CD14-positive monocyte (primary cell): ENCODE measurements around the gene OSBPL10. TPM values are rescaled to one million over a fixed set of nuclear protein-coding genes. Genes with fewer than 3 reads are reported as not detected.

Source experiments
- DNase-seq, 3 donors: peaks; one replicate each; pipeline ENCODE4 v3.0.0-alpha.2; 2011 to 2022
- H2AFZ ChIP-seq: 2 replicates; pipeline ENCODE4 v1.6.0; 2012; ENCODE audit warnings: mild to moderate bottlenecking, low read depth, low read length, inconsistent platforms; ENCODE audit not compliant: insufficient read depth, poor library complexity, severe bottlenecking
- H3K27ac ChIP-seq, 2 donors: 1 replicate in 1 of 2; 2 replicates in 1 of 2; pipeline ENCODE4 v1.5.1; 2012 to 2013; ENCODE audit warnings: low read length in 2 of 2, control low read depth in 1 of 2, inconsistent platforms in 1 of 2, low read depth in 1 of 2, mild to moderate bottlenecking in 1 of 2
- H3K27me3 ChIP-seq, 2 donors: one replicate each; pipeline versions ENCODE4 v1.6.0 to v1.6.1; 2011 to 2013; ENCODE audit warnings: low read length in 2 of 2; ENCODE audit not compliant: control insufficient read depth in 2 of 2, insufficient read depth in 2 of 2
- H3K36me3 ChIP-seq, 2 donors: replicated peaks in 1 of 2; 1 replicate in 1 of 2; 2 replicates in 1 of 2; pipeline versions ENCODE4 v1.5.1 to v1.6.1; 2012 to 2013; ENCODE audit warnings: low read length in 2 of 2, control low read depth in 1 of 2, inconsistent platforms in 1 of 2, mild to moderate bottlenecking in 1 of 2; ENCODE audit not compliant: insufficient read depth in 2 of 2, control insufficient read depth in 1 of 2
- H3K4me1 ChIP-seq, 2 donors: 1 replicate in 1 of 2; 2 replicates in 1 of 2; pipeline versions ENCODE4 v1.5.1 to v1.6.1; 2012 to 2013; ENCODE audit warnings: low read length in 2 of 2, control low read depth in 1 of 2, inconsistent platforms in 1 of 2, mild to moderate bottlenecking in 1 of 2, moderate library complexity in 1 of 2; ENCODE audit not compliant: insufficient read depth in 2 of 2, control insufficient read depth in 1 of 2
- H3K4me2 ChIP-seq: replicated peaks from 2 replicates; pipeline ENCODE3; 2012; ENCODE audit warnings: low read length, moderate library complexity, mild to moderate bottlenecking; ENCODE audit not compliant: poor library complexity, severe bottlenecking; ENCODE audit errors: extremely low read depth
- H3K4me3 ChIP-seq, 3 experiments: fragments of 200-600 bp in 1 of 3; sonication (generic) in 1 of 3; replicated peaks in 1 of 3; 1 replicate in 2 of 3; 2 replicates in 1 of 3; pipeline ENCODE4 v1.5.1; 2011 to 2013; ENCODE audit warnings: low read length in 3 of 3, mild to moderate bottlenecking in 3 of 3, control low read depth in 2 of 3, low read depth in 2 of 3, inconsistent platforms in 1 of 3, moderate library complexity in 1 of 3
- H3K79me2 ChIP-seq: 2 replicates; pipeline ENCODE4 v1.6.0; 2012; ENCODE audit warnings: mild to moderate bottlenecking, control low read depth, inconsistent platforms, low read length, moderate library complexity; ENCODE audit not compliant: insufficient read depth
- H3K9ac ChIP-seq: 2 replicates; pipeline ENCODE4 v1.6.0; 2017; ENCODE audit warnings: low read length, mild to moderate bottlenecking; ENCODE audit not compliant: insufficient read depth, poor library complexity, severe bottlenecking
- H3K9me3 ChIP-seq, 2 donors: replicated peaks in 1 of 2; 1 replicate in 1 of 2; 2 replicates in 1 of 2; pipeline versions ENCODE4 v1.5.1 to v1.6.1; 2012 to 2013; ENCODE audit warnings: low read length in 2 of 2, control low read depth in 1 of 2; ENCODE audit not compliant: control insufficient read depth in 1 of 2, insufficient read depth in 1 of 2
- H4K20me1 ChIP-seq: 2 replicates; pipeline ENCODE4 v1.6.0; 2012; ENCODE audit warnings: mild to moderate bottlenecking, low read length, control low read depth, moderate library complexity; ENCODE audit not compliant: insufficient read depth
- H3K27ac Mint-ChIP-seq, 7 donors: one replicate each; pipeline ENCODE4 v1.8.0; 2020; ENCODE audit warnings: mild to moderate bottlenecking in 7 of 7, mixed read lengths in 7 of 7, moderate library complexity in 6 of 7, inconsistent platforms in 2 of 7
- H3K27me3 Mint-ChIP-seq, 3 donors: one replicate each; pipeline ENCODE4 v1.8.0; 2021 to 2022; ENCODE audit warnings: low read depth in 3 of 3, mild to moderate bottlenecking in 3 of 3, mixed read lengths in 3 of 3, moderate library complexity in 3 of 3, inconsistent platforms in 1 of 3
- H3K36me3 Mint-ChIP-seq, 2 donors: one replicate each; pipeline ENCODE4 v1.8.0; 2020; ENCODE audit warnings: mixed read lengths in 2 of 2, inconsistent platforms in 1 of 2, mild to moderate bottlenecking in 1 of 2
- H3K4me1 Mint-ChIP-seq: one replicate; pipeline ENCODE4 v1.8.0; 2020; ENCODE audit warnings: mild to moderate bottlenecking, mixed read lengths
- H3K4me3 Mint-ChIP-seq, 2 donors: one replicate each; pipeline ENCODE4 v1.8.0; 2020; ENCODE audit warnings: mild to moderate bottlenecking in 2 of 2, mixed read lengths in 2 of 2, moderate library complexity in 1 of 2
- H3K9me3 Mint-ChIP-seq, 7 donors: one replicate each; pipeline ENCODE4 v1.8.0; 2020 to 2022; ENCODE audit warnings: mixed read lengths in 7 of 7, mild to moderate bottlenecking in 6 of 7, moderate library complexity in 6 of 7, inconsistent platforms in 2 of 7
- CTCF ChIP-seq: fragments of 200-600 bp; IDR thresholded peaks from one replicate; pipeline ENCODE4 v1.8.0; 2022; ENCODE audit warnings: antibody characterized with exemption, mild to moderate bottlenecking
- WGBS: methylation state at CpG from one replicate; pipeline ENCODE4 v1.1.5; 2013; ENCODE audit warnings: missing lambda C conversion rate; ENCODE audit not compliant: insufficient coverage; 5-methylcytosine and 5-hydroxymethylcytosine counted together
- intact Hi-C, 2 donors: fragments of 100-400 bp; cut with micrococcal nuclease; formaldehyde crosslinking; loops; one replicate each; pipeline versions ENCODE4 v1.15.0 to v1.15.1; 2023
- polyA plus RNA-seq, 3 donors: library from polyadenylated mRNA; depleted of rRNA in 1 of 3; unstranded in 2 of 3; stranded (reverse) in 1 of 3; fragments of 300-500 nt in 2 of 3; fragments of >200 nt in 1 of 3; fragmentation: Illumina TruSeq in 2 of 3; gene quantifications; 1 replicate in 2 of 3; 2 replicates in 1 of 3; pipeline ENCODE4 v1.2.3, GENCODE V29; 2012 to 2021

The OSBPL10 gene
- polyA plus RNA-seq, 3 donors = 0.03 TPM; not detected in 2

DNA sequence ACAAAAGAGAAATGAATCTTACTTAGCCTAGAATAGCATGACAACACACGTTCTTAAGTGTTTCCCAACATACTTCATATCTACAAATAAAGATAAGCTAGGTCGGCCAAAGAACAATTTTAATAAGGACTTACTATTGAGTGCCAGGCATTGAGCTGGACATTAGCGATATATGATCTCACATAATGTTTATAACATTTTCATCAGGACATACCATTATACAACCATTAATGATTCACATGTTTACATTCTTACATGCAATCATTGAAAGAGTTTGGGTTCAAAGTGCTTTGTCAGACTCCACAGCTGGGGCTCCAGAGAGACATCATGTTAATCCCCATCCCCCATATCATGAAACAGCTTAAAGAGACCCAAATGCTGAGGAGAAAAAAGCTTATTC is 259.4 kb downstream of the OSBPL10 start:
- no peak for DNase-seq
- no peaks in the 10 kb centered on the region for H3K36me3 ChIP-seq
- no peak overlapping the region for H2AFZ ChIP-seq

GRCh38 chr3:31714495-31715280 is 266.4 kb downstream of the OSBPL10 start:
- peaks cover 0 to 7% (median 3%) of the 10 kb centered on the region in 7 donors for H3K9me3 Mint-ChIP-seq
- intact Hi-C loops = no loop called here
- Histone ChIP-seq H2AFZ (peak overlapping the region; percentile 28), H3K79me2 (no peaks in the 10 kb centered on the region), H3K36me3 (no peaks in the 10 kb centered on the region), H3K4me2 (peak overlapping the region; percentile 38), H3K9ac (no peak overlapping the region), H3K4me3 (peak overlapping the region in 1 of 3 experiments; percentile 5), H3K9me3 (no peaks in the 10 kb centered on the region), H3K27me3 (no peaks in the 10 kb centered on the region), H3K27ac (no peak overlapping the region), H3K4me1 (peaks cover 16 to 17% of the 10 kb centered on the region in 2 donors), H4K20me1 (no peaks in the 10 kb centered on the region)
- H3K27ac Mint-ChIP-seq = peak overlapping the region in 4 of 7 donors; percentile 0 to 81 (median 62)
- peaks cover 0 to 2% (median 0%) of the 10 kb centered on the region in 3 donors for H3K27me3 Mint-ChIP-seq
- H3K36me3 Mint-ChIP-seq = peaks cover 0 to 1% of the 10 kb centered on the region in 2 donors
- TF ChIP-seq CTCF = no peak
- WGBS = 39% methylated on average over 11 of the region's 11 CpGs
- peak overlapping the region; percentile 52 to 76 for H3K4me3 Mint-ChIP-seq
- DNase-seq = peak in 2 of 3 donors; percentile 9 to 29
- H3K4me1 Mint-ChIP-seq = peaks cover 22% of the 10 kb centered on the region

More for the DNA sequence above, 259.4 kb downstream of the OSBPL10 start:
- WGBS = no CpG with 5 or more reads among the region's 3 CpGs
- Mint-ChIP-seq H3K4me1 (no peaks in the 10 kb centered on the region), H3K36me3 (no peaks in the 10 kb centered on the region), H3K9me3 (no peaks in the 10 kb centered on the region), H3K27ac (no peak overlapping the region), H3K4me3 (no peak overlapping the region), H3K27me3 (peaks cover 0 to 2% (median 0%) of the 10 kb centered on the region in 3 donors)
- Histone ChIP-seq H3K27ac (no peak overlapping the region), H3K79me2 (no peaks in the 10 kb centered on the region), H3K9me3 (no peaks in the 10 kb centered on the region), H3K4me1 (no peaks in the 10 kb centered on the region), H3K27me3 (no peaks in the 10 kb centered on the region), H4K20me1 (no peaks in the 10 kb centered on the region), H3K4me3 (no peak overlapping the region), H3K4me2 (no peak overlapping the region), H3K9ac (no peak overlapping the region)
- intact Hi-C loops = no loop called here
- no peak for TF ChIP-seq CTCF
